ENCODE results near the gene COL6A2. TPM values are rescaled to one million over a fixed set of nuclear protein-coding genes. Genes with fewer than 3 reads are reported as not detected.
A peak's percentile ranks its signal among the peaks of the same experiment; 100 is the strongest.

COL6A2 gene
- total and polyA plus RNA-seq, 8 donors = 15.2 to 135 (median 65.5) TPM

DNA sequence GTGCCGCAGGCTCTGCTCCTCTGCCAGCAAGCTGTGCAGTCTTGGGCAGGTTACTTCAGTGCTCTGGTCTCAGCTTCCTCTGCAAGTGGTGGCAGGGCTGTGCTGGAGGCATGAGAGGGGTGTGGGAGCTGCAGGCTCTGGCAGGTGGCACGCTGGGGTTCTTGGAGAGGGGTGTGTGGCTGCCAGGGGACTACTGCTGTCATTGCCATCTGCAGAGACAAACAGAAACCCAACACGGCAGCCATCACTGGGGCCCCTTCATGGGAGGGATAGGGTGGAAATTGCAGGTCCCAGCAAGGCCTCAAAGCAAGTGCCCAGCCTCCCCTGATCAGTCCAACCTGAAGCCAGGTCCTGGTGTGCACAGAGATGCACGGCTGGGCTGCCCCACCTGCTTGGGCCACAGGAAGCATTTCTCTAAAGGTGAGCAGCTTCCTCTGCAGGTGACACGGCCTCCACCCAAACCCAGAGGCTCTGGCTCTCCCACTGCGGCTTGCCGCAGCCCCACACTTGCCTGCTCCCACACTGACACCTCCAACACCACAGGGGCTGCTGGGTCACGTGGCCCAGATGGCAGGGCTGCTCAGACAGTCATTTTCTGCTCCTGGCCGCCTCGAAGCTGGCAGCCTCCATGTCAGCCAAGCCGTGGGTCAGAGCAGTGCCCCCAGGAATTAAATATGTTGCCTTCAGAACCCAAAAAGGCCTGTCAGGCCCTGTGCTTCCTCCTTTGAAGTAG is 4.1 kb upstream of the COL6A2 start:
- 62 to 66% methylated on average over 11 of the region's 11 CpGs for WGBS, 2 donors
- H3K27me3 ChIP-seq = no peaks in the 10 kb centered on the region
- H3K27ac ChIP-seq = no peak overlapping the region
- TF ChIP-seq CTCF (IDR thresholded peaks at IDR 0.05) = no peak
- no peak for FAIRE-seq
- ATAC-seq = no peak
- DNase-seq = peak in 1 of 6 donors; percentile 50
- no peak overlapping the region for H3K4me3 ChIP-seq
- intact Hi-C loops (cut with DNase I) = no loop called here
- H3K36me3 ChIP-seq = no peaks in the 10 kb centered on the region
- H3K4me1 ChIP-seq = no peaks in the 10 kb centered on the region
- H3K9me3 ChIP-seq = no peaks in the 10 kb centered on the region

GRCh38 chr21:46094401-46095082 is 3.4 kb upstream of the COL6A2 start:
- DNase-seq = no peak
- no peaks in the 10 kb centered on the region for H3K4me1 ChIP-seq
- no peak for TF ChIP-seq CTCF (IDR thresholded peaks at IDR 0.05)
- H3K36me3 ChIP-seq = no peaks in the 10 kb centered on the region
- H3K27ac ChIP-seq = no peak overlapping the region
- WGBS, 2 donors = 63 to 73% methylated on average over 14 of the region's 14 CpGs
- no peak for FAIRE-seq
- no peaks in the 10 kb centered on the region for H3K9me3 ChIP-seq
- H3K4me3 ChIP-seq = no peak overlapping the region
- peaks cover 0 to 2% (median 0%) of the 10 kb centered on the region in 4 donors for H3K27me3 ChIP-seq
- intact Hi-C loops (cut with DNase I) = no loop called here
- no peak for ATAC-seq

DNA sequence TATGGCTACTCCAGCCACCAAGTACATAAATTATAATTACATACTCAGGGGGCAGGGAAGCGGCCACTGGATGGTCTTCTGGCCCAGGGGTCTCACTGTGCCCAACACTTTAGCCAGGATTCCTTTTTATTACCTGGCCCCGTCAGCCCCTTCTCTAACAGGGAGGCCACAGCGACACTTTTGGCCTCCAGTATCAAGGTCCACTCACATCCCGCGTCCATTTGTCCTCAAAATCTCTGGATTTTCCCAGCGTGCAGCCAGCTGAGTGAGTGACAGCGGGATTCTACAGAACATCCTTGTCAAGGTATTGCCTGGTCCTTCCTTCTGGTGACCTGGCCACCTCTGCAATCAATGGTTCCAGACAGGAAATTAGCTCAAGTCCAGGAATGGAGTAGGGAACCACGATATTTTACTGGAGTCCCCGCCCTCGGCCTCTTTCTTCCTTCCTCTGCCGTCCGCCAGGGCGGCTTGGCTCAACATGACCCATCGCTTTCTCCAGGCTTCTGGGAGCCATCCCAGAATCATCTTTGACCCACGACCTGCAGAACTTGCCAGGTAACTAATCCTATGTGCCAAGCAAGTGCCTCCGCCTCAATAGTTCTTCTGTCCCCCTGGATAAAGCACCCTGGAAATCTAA is 2.7 kb upstream of the COL6A2 start:
- TF ChIP-seq CTCF (IDR thresholded peaks at IDR 0.05) = no peak
- no peak overlapping the region for H3K27ac ChIP-seq
- FAIRE-seq (no peak), ATAC-seq (no peak), DNase-seq (peak in 1 of 6 donors; percentile 7)
- no peaks in the 10 kb centered on the region for H3K4me1 ChIP-seq
- 74 to 78% methylated on average over 16 of the region's 16 CpGs for WGBS, 2 donors
- H3K36me3 ChIP-seq = no peaks in the 10 kb centered on the region
- no peaks in the 10 kb centered on the region for H3K9me3 ChIP-seq
- H3K27me3 ChIP-seq = peaks cover 0 to 3% (median 0%) of the 10 kb centered on the region in 4 donors
- intact Hi-C loops (cut with DNase I) = no loop called here
- H3K4me3 ChIP-seq = no peak overlapping the region

GRCh38 chr21:46095814-46096595 is 1.9 kb upstream of the COL6A2 start:
- FAIRE-seq = no peak
- Histone ChIP-seq H3K4me3 (no peak overlapping the region), H3K27me3 (peaks cover 0 to 3% (median 0%) of the 10 kb centered on the region in 4 donors), H3K4me1 (no peaks in the 10 kb centered on the region), H3K9me3 (no peaks in the 10 kb centered on the region), H3K36me3 (no peaks in the 10 kb centered on the region), H3K27ac (no peak overlapping the region)
- intact Hi-C loops (cut with DNase I) = no loop called here
- TF ChIP-seq CTCF (IDR thresholded peaks at IDR 0.05) = no peak
- ATAC-seq = no peak
- DNase-seq = peak in 1 of 6 donors; percentile 29
- 77 to 85% methylated on average over 12 of the region's 12 CpGs for WGBS, 2 donors
